Ascending aorta (tissue), 2 donors: ENCODE data around the gene SHISAL2A. TPM values are rescaled to one million over a fixed set of nuclear protein-coding genes. Genes with fewer than 3 reads are reported as not detected.

Experiments used
- DNase-seq, 2 donors: peaks; one replicate each; pipeline ENCODE4 v3.0.0-alpha.2; 2019; ENCODE audit warnings: low spot score in 2 of 2
- H3K27ac ChIP-seq, 2 donors: fragments of 200-600 bp; sonication (generic); one replicate each; pipeline ENCODE4 v1.5.1; 2016 to 2017; ENCODE audit warnings: mild to moderate bottlenecking in 1 of 2
- H3K27me3 ChIP-seq: fragments of 200-600 bp; sonication (generic); one replicate; pipeline ENCODE4 v1.5.1; 2017
- H3K36me3 ChIP-seq, 2 donors: fragments of 200-600 bp; sonication (generic); one replicate each; pipeline ENCODE4 v1.5.1; 2016
- H3K4me1 ChIP-seq, 2 donors: fragments of 200-600 bp; sonication (generic); one replicate each; pipeline ENCODE4 v1.5.1; 2016 to 2017; ENCODE audit warnings: mild to moderate bottlenecking in 1 of 2
- H3K4me3 ChIP-seq, 2 donors: fragments of 200-600 bp; sonication (generic); one replicate each; pipeline ENCODE4 v1.5.1; 2016 to 2017; ENCODE audit warnings: mild to moderate bottlenecking in 1 of 2
- H3K9me3 ChIP-seq, 2 donors: fragments of 200-600 bp; sonication (generic); one replicate each; pipeline ENCODE4 v1.5.1; 2016
- CTCF ChIP-seq, 3 experiments: fragments of 200-600 bp in 2 of 3; fragments of 450-650 bp in 1 of 3; sonication (generic) in 2 of 3; IDR thresholded peaks; one replicate each; pipeline ENCODE4 v1.5.1; 2016 to 2019; ENCODE audit warnings: antibody characterized with exemption in 3 of 3, mild to moderate bottlenecking in 1 of 3, moderate library complexity in 1 of 3
- intact Hi-C: fragments of 100-400 bp; cut with DNase I; formaldehyde crosslinking; loops from one replicate; pipeline ENCODE4 v1.15.1; 2023
- total RNA-seq: library from RNA; depleted of rRNA; stranded (reverse); fragments of >200 nt; gene quantifications from one replicate; pipeline ENCODE4 v1.1.0, GENCODE V29; 2016

Gene SHISAL2A
- total RNA-seq, 1 donor from 2014 or later: not detected

GRCh38 chr1:52623812-52624211, 9.2 kb upstream of the SHISAL2A start:
- H3K4me1 ChIP-seq: no peaks in the 10 kb centered on the region
- peaks cover 0 to 3% of the 10 kb centered on the region in 2 donors for H3K36me3 ChIP-seq
- H3K27ac ChIP-seq: no peak overlapping the region
- H3K4me3 ChIP-seq: no peak overlapping the region
- no peaks in the 10 kb centered on the region for H3K27me3 ChIP-seq
- peaks cover 0 to 35% of the 10 kb centered on the region in 2 donors for H3K9me3 ChIP-seq
- no peak for TF ChIP-seq CTCF (IDR thresholded peaks at IDR 0.05)
- intact Hi-C loops: no loop called here
- no peak for DNase-seq

GRCh38 chr1:52627028-52627427, 5.9 kb upstream of the SHISAL2A start:
- Histone ChIP-seq H3K4me1 (no peaks in the 10 kb centered on the region), H3K4me3 (no peak overlapping the region), H3K27ac (no peak overlapping the region), H3K36me3 (no peaks in the 10 kb centered on the region), H3K27me3 (no peaks in the 10 kb centered on the region), H3K9me3 (peaks cover 0 to 22% of the 10 kb centered on the region in 2 donors)
- no peak for DNase-seq
- TF ChIP-seq CTCF (IDR thresholded peaks at IDR 0.05): no peak
- intact Hi-C loops: no loop called here

- TF ChIP-seq CTCF (IDR thresholded peaks at IDR 0.05): no peak
- Histone ChIP-seq H3K27ac (no peak overlapping the region), H3K4me3 (no peak overlapping the region), H3K4me1 (peaks cover 2 to 4% of the 10 kb centered on the region in 2 donors), H3K36me3 (no peaks in the 10 kb centered on the region), H3K27me3 (no peaks in the 10 kb centered on the region), H3K9me3 (peaks cover 0 to 4% of the 10 kb centered on the region in 2 donors)
- no peak for DNase-seq
- intact Hi-C loops: no loop called here
Measured at GRCh38 chr1:52628614-52629324, 4.2 kb upstream of the SHISAL2A start.

GRCh38 chr1:52629325-52629643, 3.7 kb upstream of the SHISAL2A start:
- Histone ChIP-seq H3K27me3 (no peaks in the 10 kb centered on the region), H3K4me1 (peaks cover 2 to 4% of the 10 kb centered on the region in 2 donors), H3K9me3 (no peaks in the 10 kb centered on the region), H3K27ac (no peak overlapping the region), H3K36me3 (no peaks in the 10 kb centered on the region), H3K4me3 (no peak overlapping the region)
- no peak for DNase-seq
- intact Hi-C loops: no loop called here
- TF ChIP-seq CTCF (IDR thresholded peaks at IDR 0.05): no peak

GRCh38 chr1:52629667-52630066, 3.3 kb upstream of the SHISAL2A start:
- Histone ChIP-seq H3K27ac (no peak overlapping the region), H3K36me3 (no peaks in the 10 kb centered on the region), H3K27me3 (no peaks in the 10 kb centered on the region), H3K9me3 (no peaks in the 10 kb centered on the region), H3K4me1 (peaks cover 2 to 4% of the 10 kb centered on the region in 2 donors), H3K4me3 (no peak overlapping the region)
- intact Hi-C loops: no loop called here
- DNase-seq: no peak
- TF ChIP-seq CTCF (IDR thresholded peaks at IDR 0.05): no peak
